Measurements from ENCODE around the gene KCNQ1OT1.

DNA sequence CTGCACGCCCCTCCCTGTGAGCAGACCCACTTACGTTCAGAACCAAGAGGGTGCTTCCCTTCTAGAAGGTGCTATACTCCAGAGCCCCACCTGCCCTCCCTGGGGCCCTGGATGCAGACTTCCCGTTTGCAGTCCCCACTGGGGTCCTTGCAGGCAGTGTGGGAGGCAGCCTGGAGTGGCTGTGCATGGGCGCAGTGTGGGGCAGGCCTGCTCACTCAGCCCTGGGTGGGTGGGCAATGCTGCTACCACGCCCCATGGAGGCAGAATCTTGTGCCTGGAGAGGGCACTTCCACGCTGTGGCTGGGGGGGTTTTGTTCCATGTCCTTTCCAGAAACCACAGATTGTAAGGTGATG, 116.2 kb downstream of the KCNQ1OT1 start:
- TF ChIP-seq, protein P1, sequence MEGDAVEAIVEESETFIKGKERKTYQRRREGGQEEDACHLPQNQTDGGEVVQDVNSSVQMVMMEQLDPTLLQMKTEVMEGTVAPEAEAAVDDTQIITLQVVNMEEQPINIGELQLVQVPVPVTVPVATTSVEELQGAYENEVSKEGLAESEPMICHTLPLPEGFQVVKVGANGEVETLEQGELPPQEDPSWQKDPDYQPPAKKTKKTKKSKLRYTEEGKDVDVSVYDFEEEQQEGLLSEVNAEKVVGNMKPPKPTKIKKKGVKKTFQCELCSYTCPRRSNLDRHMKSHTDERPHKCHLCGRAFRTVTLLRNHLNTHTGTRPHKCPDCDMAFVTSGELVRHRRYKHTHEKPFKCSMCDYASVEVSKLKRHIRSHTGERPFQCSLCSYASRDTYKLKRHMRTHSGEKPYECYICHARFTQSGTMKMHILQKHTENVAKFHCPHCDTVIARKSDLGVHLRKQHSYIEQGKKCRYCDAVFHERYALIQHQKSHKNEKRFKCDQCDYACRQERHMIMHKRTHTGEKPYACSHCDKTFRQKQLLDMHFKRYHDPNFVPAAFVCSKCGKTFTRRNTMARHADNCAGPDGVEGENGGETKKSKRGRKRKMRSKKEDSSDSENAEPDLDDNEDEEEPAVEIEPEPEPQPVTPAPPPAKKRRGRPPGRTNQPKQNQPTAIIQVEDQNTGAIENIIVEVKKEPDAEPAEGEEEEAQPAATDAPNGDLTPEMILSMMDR (IDR thresholded peaks at IDR 0.05; ENCODE audit: low read length) = no peak
- TF ChIP-seq EZH2 (optimal IDR thresholded peaks at IDR 0.05; ENCODE audit: low read depth, low read length) (no peak), EZH2phosphoT487 (IDR thresholded peaks at IDR 0.05; ENCODE audit: low read length) (no peak)
